Mesenchymal stem cell (in vitro differentiated cells and primary cell): Measurements from ENCODE around the gene SRSF6.
"Not testable (repeated sequence)": the region's sequence is repeated elsewhere in the genome, so short reads cannot be mapped to it uniquely, and the experiment has no call there.

ENCODE experiments used
- DNase-seq: peaks from one replicate; pipeline ENCODE4 v3.0.0-alpha.2; 2013
- H2AFZ ChIP-seq: one replicate; pipeline ENCODE4 v1.6.1; 2013; ENCODE audit warnings: low read depth, mild to moderate bottlenecking, control low read depth, inconsistent platforms, low read length, moderate library complexity
- H2AK5ac ChIP-seq: 2 replicates; pipeline ENCODE4 v1.6.1; 2013; ENCODE audit warnings: low read length, moderate library complexity, mild to moderate bottlenecking, inconsistent platforms; ENCODE audit not compliant: severe bottlenecking
- H2BK120ac ChIP-seq: one replicate; pipeline ENCODE4 v1.6.1; 2013; ENCODE audit warnings: low read depth, mild to moderate bottlenecking, inconsistent platforms, low read length, moderate library complexity
- H2BK12ac ChIP-seq, 2 experiments: one replicate each; pipeline ENCODE4 v1.6.1; 2013; ENCODE audit warnings: inconsistent platforms in 2 of 2, low read length in 2 of 2, mild to moderate bottlenecking in 2 of 2, moderate library complexity in 2 of 2, control low read depth in 1 of 2
- H2BK15ac ChIP-seq: one replicate; pipeline ENCODE4 v1.6.1; 2013; ENCODE audit warnings: mild to moderate bottlenecking, low read depth, inconsistent platforms; ENCODE audit not compliant: poor library complexity, severe bottlenecking
- H2BK5ac ChIP-seq: 2 replicates; pipeline ENCODE4 v1.6.1; 2013; ENCODE audit warnings: low read depth, mild to moderate bottlenecking, low read length, control low read depth, inconsistent platforms; ENCODE audit not compliant: poor library complexity, severe bottlenecking
- H3K14ac ChIP-seq, 2 experiments: one replicate each; pipeline ENCODE4 v1.6.1; 2013; ENCODE audit warnings: inconsistent platforms in 2 of 2, low read length in 2 of 2, control low read depth in 1 of 2, mild to moderate bottlenecking in 1 of 2, moderate library complexity in 1 of 2
- H3K18ac ChIP-seq, 2 experiments: one replicate each; pipeline ENCODE4 v1.6.1; 2013; ENCODE audit warnings: inconsistent platforms in 2 of 2, low read length in 2 of 2, control low read depth in 1 of 2, low read depth in 1 of 2, mild to moderate bottlenecking in 1 of 2
- H3K23ac ChIP-seq, 2 experiments: one replicate each; pipeline ENCODE4 v1.6.1; 2013; ENCODE audit warnings: inconsistent platforms in 2 of 2, low read length in 2 of 2, mild to moderate bottlenecking in 2 of 2, moderate library complexity in 2 of 2, control low read depth in 1 of 2
- H3K27ac ChIP-seq: 2 replicates; pipeline ENCODE4 v1.5.1; 2013; ENCODE audit warnings: mild to moderate bottlenecking, moderate library complexity, low read length, control low read depth, inconsistent platforms; ENCODE audit not compliant: poor library complexity, severe bottlenecking
- H3K27me3 ChIP-seq, 2 experiments: 2 replicates each; pipeline versions ENCODE4 v1.6.1 to v1.7.0; 2013; ENCODE audit warnings: low read length in 2 of 2, mild to moderate bottlenecking in 2 of 2, moderate library complexity in 2 of 2, control low read depth in 1 of 2, inconsistent platforms in 1 of 2; ENCODE audit not compliant: control insufficient read depth in 1 of 2, insufficient read depth in 1 of 2
- H3K36me3 ChIP-seq, 2 experiments: 2 replicates each; pipeline versions ENCODE4 v1.6.1 to v1.7.0; 2013; ENCODE audit warnings: low read length in 2 of 2, control low read depth in 1 of 2, inconsistent platforms in 1 of 2, low read depth in 1 of 2, mild to moderate bottlenecking in 1 of 2; ENCODE audit not compliant: insufficient read depth in 2 of 2, control insufficient read depth in 1 of 2
- H3K4ac ChIP-seq, 2 experiments: one replicate each; pipeline ENCODE4 v1.6.1; 2013; ENCODE audit warnings: inconsistent platforms in 2 of 2, low read length in 2 of 2, mild to moderate bottlenecking in 2 of 2, moderate library complexity in 2 of 2, control low read depth in 1 of 2, low read depth in 1 of 2
- H3K4me1 ChIP-seq: 2 replicates; pipeline ENCODE4 v1.6.1; 2013; ENCODE audit warnings: low read depth, low read length, control low read depth; ENCODE audit not compliant: control insufficient read depth, insufficient read depth
- H3K4me2 ChIP-seq: 2 replicates; pipeline ENCODE4 v1.6.1; 2013; ENCODE audit warnings: low read length, mild to moderate bottlenecking, inconsistent platforms; ENCODE audit not compliant: poor library complexity, severe bottlenecking
- H3K4me3 ChIP-seq, 2 experiments: 2 replicates each; pipeline versions ENCODE4 v1.5.1 to v1.7.0; 2013; ENCODE audit warnings: low read length in 2 of 2, mild to moderate bottlenecking in 2 of 2, control low read depth in 1 of 2, low read depth in 1 of 2; ENCODE audit not compliant: insufficient read depth in 1 of 2
- H3K79me1 ChIP-seq: replicated peaks from 2 replicates; pipeline ENCODE4 v1.6.1; 2013; ENCODE audit warnings: mild to moderate bottlenecking, control low read depth, low read length, inconsistent platforms; ENCODE audit not compliant: poor library complexity, severe bottlenecking
- H3K9ac ChIP-seq: 2 replicates; pipeline ENCODE4 v1.7.0; 2013; ENCODE audit warnings: mild to moderate bottlenecking, low read length, moderate library complexity
- H3K9me3 ChIP-seq: 2 replicates; pipeline ENCODE4 v1.7.0; 2013; ENCODE audit warnings: mild to moderate bottlenecking, low read length; ENCODE audit not compliant: control insufficient read depth
- H4K8ac ChIP-seq: one replicate; pipeline ENCODE4 v1.6.1; 2013; ENCODE audit warnings: inconsistent platforms, mild to moderate bottlenecking, low read length, moderate library complexity
- H4K91ac ChIP-seq: one replicate; pipeline ENCODE4 v1.6.1; 2013; ENCODE audit warnings: mild to moderate bottlenecking, low read length, inconsistent platforms
- WGBS: methylation state at CpG from one replicate; pipeline ENCODE4 v1.1.7; 2013; ENCODE audit warnings: mixed read lengths; 5-methylcytosine and 5-hydroxymethylcytosine counted together

The SRSF6 gene

DNA sequence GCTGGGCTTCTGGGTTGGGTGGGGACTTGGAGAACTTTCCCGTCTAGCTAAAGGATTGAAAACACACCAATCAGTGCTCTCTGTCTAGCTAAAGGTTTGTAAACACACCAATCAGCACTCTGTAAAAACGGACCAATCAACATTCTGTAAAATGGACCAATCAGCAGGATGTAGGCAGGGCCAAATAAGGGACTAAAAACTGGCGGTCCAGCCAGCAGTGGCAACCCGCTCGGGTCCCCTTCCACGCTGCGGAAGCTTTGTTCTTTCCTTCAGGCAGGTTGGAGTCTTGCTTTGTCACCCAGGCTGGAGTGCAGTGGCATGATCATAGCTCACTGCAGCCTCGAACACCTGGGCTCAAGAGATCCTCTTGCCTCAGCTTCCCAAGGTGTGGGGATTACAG, 1.4 kb upstream of the SRSF6 start:
- H3K23ac ChIP-seq, H3K4ac ChIP-seq, H4K91ac ChIP-seq, H2AFZ ChIP-seq, H2BK120ac ChIP-seq, DNase-seq, H3K4me2 ChIP-seq, H3K79me1 ChIP-seq, H3K9me3 ChIP-seq, H3K27ac ChIP-seq, H2BK15ac ChIP-seq, H3K14ac ChIP-seq, H2AK5ac ChIP-seq, H3K4me3 ChIP-seq, H3K4me1 ChIP-seq, H3K18ac ChIP-seq, H2BK5ac ChIP-seq, H4K8ac ChIP-seq, H2BK12ac ChIP-seq: not testable (repeated sequence)
- H3K36me3 ChIP-seq = peaks cover 9 to 24% of the 10 kb centered on the region in 2 experiments
- peaks cover 14 to 15% of the 10 kb centered on the region in 2 experiments for H3K27me3 ChIP-seq
- 91% methylated on average over 8 of the region's 8 CpGs for WGBS
- H3K9ac ChIP-seq = peak overlapping the region; percentile 100

DNA sequence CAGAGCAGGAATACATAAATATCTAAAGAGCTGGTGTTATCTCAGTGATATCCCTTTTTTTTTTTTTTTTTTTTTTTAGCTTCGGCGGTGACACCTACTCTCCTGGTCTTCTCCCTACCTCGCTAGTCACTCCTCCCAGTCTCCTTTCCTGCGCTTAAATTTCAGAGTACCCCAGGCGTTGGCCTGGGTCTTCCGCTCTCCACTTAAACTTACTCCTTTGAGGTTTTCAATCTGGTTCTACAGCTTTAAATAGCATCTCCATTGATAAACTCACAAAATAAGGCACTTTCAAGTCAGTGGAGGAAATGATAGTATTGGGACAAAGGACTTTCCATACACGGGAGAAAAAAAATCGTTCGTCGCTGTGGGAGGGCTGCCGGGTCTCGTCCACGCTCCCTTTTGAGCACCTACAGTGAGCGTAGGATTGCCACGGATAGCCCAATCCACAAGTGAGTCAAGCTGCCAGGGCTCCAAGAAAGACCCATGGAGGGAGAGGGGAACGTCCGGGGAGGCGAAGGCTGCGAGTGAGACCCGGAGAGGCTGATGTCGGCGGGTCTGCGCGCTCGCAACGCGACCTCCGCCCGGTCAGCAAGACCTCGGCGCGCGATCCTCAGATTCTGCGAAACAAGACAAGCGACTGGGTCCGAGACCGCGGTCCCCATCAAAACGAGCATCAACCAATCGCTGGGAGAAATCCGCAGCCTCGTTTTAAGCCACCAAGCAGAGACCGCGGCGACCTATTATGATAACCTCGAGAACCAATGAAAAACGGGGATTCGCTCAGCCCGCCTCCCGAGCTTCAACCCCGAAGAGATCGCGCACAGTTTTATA, 672 bp upstream of the SRSF6 start:
- Histone ChIP-seq H2BK12ac (no peak overlapping the region), H3K9ac (peak overlapping the region; percentile 100), H3K79me1 (peaks cover 4% of the 10 kb centered on the region), H3K4me3 (peak overlapping the region; percentile 92), H2AK5ac (no peak overlapping the region), H3K14ac (no peak overlapping the region), H3K27ac (peak overlapping the region; percentile 95), H3K4me2 (peak overlapping the region; percentile 76), H3K9me3 (no peaks in the 10 kb centered on the region), H3K18ac (peak overlapping the region; percentile 13 to 69), H3K4ac (peak overlapping the region in 1 of 2 experiments; percentile 24), H2AFZ (peak overlapping the region; percentile 7), H4K91ac (no peak overlapping the region), H2BK5ac (no peak overlapping the region), H4K8ac (peak overlapping the region; percentile 66), H3K23ac (no peak overlapping the region), H2BK15ac (no peak overlapping the region), H2BK120ac (no peak overlapping the region), H3K4me1 (peaks cover 1% of the 10 kb centered on the region), H3K36me3 (peaks cover 9 to 32% of the 10 kb centered on the region in 2 experiments), H3K27me3 (peaks cover 12 to 14% of the 10 kb centered on the region in 2 experiments)
- under 1% methylated on average over 51 of the region's 53 CpGs for WGBS
- DNase-seq = peak; percentile 96

DNA sequence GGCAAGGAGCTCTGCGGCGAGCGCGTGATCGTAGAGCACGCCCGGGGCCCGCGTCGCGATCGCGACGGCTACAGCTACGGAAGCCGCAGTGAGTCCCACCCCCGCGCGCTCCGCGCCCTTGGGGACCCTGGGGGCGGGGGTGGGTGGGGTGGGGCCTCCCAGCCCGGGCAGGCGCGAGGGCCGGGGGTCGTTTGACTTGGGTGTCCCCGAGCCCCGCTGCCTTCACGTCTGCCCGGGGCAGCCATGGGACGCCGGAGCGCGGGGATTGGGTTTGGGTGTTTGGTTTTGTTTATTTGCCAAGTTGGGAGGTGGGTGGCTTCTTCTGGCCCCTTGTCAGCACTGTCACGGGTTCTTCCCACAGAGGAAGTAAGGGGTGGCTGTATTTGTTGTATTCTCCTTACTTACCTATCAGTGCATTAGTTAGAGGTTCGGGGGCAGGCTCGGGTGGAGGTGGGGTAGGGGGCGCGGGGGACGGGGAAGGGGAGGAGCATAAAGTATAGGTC, 777 bp downstream of the SRSF6 start:
- Histone ChIP-seq H3K79me1 (peaks cover 6% of the 10 kb centered on the region), H2AK5ac (no peak overlapping the region), H3K18ac (peak overlapping the region; percentile 98 to 100), H3K4me2 (peak overlapping the region; percentile 46), H3K9ac (peak overlapping the region; percentile 100), H2BK15ac (no peak overlapping the region), H3K9me3 (no peaks in the 10 kb centered on the region), H2BK120ac (peak overlapping the region; percentile 49), H3K36me3 (peaks cover 9 to 46% of the 10 kb centered on the region in 2 experiments), H3K27me3 (peaks cover 10 to 12% of the 10 kb centered on the region in 2 experiments), H3K23ac (peak overlapping the region in 1 of 2 experiments; percentile 40), H3K4ac (peak overlapping the region in 1 of 2 experiments; percentile 97), H3K4me3 (peak overlapping the region; percentile 92), H3K14ac (peak overlapping the region in 1 of 2 experiments; percentile 99), H2BK5ac (peak overlapping the region; percentile 98), H2AFZ (no peak overlapping the region), H4K91ac (peak overlapping the region; percentile 100), H4K8ac (no peak overlapping the region), H3K4me1 (peaks cover 3% of the 10 kb centered on the region), H3K27ac (peak overlapping the region; percentile 30), H2BK12ac (no peak overlapping the region)
- DNase-seq = peak; percentile 26
- 2% methylated on average over 29 of the region's 41 CpGs for WGBS
